T47D (cell line): ENCODE results near the gene CACNA1D.
A peak's percentile ranks its signal among the peaks of the same experiment; 100 is the strongest.

Experiments used
- DNase-seq, 2 experiments: peaks; one replicate each; pipeline versions ENCODE4 v3.0.0 to v3.0.0-alpha.2; 2011 to 2012; ENCODE audit warnings: low read depth in 1 of 2, low spot score in 1 of 2
- JUND ChIP-seq: IDR thresholded peaks from 2 replicates; pipeline ENCODE4 v1.6.1; 2012; ENCODE audit warnings: low read depth
- in situ Hi-C: cut with HindIII; loops from 2 replicates; pipeline ENCODE4 v1.10.0; 2016; ENCODE audit warnings: low sequenced_read_pairs, low pct_unique_long_range_greater_than_20kb

The CACNA1D gene

DNA sequence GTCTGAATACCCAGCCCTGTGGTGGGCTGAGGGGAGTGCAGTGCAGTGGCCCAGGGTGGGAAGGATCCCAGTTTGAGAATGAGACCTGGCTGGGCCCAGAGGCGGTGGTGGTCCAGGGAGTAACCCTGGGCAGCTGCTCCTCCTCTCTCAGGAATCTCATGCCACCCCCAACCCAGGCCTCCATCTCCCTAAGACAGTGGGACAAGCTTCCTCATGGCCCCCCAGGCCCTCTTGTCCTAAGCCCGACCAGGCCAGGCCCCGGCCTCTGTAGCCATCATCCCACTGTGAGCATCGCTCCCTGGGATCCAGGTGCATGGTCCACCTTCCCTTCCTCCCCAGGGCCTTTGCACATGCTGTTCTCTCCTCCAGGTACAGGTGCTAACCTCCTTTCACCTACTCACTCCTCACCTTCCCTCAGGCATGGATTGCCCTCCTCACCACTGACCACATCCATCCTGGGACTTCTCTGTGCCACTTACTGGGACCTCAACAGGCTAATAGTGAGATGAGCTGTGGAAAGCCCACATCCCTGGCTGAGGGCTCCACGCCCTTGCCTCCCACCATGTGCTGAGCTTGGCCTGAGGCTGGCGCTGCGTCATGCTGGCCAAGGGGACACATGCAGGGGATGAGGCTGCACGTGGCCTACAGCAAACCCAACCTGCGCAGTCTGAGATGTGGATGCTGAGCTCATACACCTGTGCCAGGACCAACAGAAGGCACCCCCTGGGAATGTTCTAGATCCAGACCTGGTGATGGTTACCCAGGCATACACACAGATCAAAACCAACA, 341.9 kb downstream of the CACNA1D start:
- in situ Hi-C loops: no loop called here
- no peak for DNase-seq
- TF ChIP-seq JUND: no peak

DNA sequence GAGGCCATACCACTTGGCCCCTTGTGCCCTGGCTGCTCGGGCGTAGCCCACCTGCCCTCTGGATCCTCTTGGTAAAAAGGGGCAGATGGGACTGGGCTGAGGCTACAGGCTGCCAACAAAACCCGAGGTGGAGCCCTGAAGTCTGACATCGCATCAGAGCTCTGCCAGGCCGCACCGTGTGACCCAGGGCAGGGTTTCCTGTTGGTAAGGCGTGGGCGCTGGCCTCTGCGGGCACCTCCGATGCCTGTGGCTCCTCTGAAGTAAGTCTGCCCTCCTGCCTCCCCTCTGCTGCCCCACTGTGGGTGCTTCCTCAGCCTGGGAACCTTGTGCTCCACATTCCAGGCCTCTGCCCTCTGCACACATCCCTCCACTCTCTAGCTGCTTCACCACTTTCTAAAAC, 342.9 kb downstream of the CACNA1D start:
- in situ Hi-C loops: no loop called here
- no peak for DNase-seq
- TF ChIP-seq JUND: no peak

DNA sequence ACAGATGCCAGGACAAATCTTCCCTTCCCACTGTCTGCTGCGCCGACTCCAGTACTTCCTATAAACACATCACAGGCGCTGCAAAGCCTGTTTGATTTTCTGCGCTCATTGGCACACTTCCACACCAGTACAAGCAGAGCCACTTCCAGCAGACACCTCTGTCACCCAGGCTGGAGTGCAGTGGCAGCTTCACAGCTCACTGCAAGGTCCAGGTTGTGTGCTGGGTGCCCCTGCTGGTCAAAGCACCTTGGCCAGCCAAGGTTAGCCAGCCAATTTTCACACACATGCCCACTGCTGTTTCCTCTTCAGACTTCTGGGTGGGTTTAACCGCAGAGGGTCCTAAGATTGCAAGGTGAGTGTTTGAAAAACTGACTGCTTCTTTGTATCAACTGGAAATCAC, 346.9 kb downstream of the CACNA1D start:
- TF ChIP-seq JUND: no peak
- DNase-seq: peak; percentile 17 to 73
- in situ Hi-C loops: no loop called here

DNA sequence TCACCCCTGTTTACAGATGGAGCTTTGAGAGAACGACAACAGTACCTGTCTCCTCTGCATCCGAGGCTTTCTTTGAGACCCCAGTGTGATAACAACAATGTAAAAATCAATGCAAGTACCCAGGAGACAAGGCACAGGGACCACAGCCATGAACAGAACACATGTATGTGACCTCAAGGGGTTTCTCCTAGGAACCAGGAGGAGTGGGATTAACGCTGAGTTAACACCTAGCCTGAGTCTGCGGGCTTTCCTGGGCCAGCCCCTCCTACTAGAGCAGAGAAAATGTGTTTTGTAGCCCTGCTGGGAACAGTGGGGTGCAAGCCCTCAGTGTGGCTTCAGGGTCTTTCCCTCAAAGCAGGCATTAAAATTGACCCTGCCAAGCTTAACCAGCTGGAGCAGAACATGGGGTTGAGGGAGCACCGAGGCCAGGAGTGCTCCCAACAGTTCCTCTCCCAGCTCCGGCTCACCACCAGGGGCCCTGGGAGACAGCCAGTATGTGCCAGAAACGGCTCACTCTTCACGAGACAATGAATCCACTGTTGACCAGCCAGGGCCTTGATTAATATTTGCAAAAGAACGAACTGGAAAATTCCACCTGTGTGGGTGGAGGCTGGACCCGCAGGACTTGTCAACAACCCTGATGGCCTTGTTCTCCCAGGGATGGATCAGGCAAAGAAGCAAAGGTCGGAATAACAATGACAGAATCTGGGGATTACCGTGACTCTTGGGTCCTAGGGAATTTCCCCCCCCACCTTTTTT, 348.2 kb downstream of the CACNA1D start:
- in situ Hi-C loops: no loop called here

DNA sequence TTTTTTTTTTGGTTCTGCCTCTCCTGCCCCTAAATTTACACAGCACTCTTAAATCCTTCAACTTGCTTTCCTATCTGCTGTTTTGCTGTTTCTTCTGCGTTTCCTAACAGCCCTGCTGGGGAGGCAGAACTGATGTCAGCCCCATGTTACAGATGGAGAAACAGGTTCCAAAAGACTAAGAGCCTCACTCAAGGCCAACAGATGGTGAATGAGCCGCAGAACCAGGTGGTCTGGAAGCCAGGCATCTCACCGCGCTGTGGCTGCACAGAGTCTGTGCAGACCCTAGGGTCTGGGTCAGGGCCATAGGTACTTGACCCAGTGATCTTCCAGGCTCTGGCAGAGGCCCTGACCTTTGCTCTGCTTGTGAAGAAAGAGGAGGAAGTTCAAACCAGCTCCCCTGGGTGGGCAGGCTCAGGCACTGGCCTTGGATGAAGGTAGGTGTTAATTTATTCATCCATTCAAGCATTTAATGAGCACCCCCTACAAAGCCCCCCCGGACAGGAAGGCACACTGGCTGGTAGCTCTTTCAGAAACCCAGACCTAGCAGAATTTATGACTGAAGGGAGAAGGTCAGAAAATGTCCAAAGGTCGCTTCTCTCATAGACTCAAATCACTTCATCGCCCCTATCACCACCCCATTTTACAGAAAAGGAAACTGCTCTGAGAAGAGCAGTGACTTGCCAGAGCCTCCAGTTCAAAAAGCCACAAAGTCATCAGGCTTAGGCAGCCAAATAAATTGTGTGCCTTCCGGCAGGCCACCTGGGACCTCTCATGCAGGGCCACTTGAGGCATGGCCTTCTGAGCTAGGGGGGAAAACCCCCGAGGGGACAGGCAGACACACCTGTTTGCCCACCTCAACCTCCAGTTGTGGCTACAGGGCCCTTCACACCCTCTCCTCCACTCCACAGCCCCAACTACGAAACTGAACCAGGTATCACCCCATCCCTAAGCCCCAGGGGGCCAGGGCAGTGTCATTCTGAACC, 349.1 kb downstream of the CACNA1D start:
- in situ Hi-C loops: no loop called here
- TF ChIP-seq JUND: no peak
- no peak for DNase-seq

More for the DNA sequence above, 348.2 kb downstream of the CACNA1D start:
- DNase-seq: peak; percentile 19 to 86
- TF ChIP-seq JUND: no peak

DNA sequence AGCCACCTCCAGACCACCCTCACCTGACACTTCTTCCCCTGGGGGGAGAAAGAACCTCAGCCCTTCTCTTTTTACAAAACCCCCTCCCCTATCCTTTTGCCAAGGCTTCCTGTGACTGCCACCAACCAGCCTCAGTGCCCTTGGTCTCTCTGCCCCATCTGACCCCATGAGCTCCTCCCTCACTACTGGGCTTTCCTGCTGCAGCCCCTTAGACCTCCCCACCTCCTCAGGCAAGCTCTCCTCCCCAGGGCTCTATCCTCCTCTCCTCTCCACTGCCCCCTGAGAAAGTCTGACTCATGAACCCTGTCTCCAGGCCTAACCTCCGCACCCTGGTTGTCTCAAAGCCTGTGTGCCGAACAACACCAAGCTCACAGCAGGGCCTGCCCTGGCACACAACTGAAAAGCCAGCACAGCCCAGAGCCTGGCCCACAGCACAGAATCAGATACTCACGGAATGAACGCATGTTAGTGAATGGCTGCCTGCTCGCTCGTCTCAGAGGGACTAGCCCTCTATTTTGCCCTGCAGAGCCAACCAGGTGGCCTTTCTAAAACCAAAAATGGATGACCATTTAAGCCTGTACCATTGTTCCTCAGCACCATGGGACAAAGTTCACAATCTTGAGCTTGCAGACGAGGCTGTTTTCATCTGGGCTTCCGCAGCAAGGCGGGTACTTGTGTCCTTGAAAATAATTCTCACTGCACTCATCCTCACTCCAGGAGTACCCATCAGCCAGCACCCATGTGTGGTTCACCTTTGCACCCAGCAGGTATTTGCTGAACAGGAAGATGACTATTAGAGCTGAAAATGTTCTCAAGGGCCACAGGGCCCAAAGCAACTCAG, 350.1 kb downstream of the CACNA1D start:
- in situ Hi-C loops: no loop called here
- no peak for TF ChIP-seq JUND
- DNase-seq: no peak

DNA sequence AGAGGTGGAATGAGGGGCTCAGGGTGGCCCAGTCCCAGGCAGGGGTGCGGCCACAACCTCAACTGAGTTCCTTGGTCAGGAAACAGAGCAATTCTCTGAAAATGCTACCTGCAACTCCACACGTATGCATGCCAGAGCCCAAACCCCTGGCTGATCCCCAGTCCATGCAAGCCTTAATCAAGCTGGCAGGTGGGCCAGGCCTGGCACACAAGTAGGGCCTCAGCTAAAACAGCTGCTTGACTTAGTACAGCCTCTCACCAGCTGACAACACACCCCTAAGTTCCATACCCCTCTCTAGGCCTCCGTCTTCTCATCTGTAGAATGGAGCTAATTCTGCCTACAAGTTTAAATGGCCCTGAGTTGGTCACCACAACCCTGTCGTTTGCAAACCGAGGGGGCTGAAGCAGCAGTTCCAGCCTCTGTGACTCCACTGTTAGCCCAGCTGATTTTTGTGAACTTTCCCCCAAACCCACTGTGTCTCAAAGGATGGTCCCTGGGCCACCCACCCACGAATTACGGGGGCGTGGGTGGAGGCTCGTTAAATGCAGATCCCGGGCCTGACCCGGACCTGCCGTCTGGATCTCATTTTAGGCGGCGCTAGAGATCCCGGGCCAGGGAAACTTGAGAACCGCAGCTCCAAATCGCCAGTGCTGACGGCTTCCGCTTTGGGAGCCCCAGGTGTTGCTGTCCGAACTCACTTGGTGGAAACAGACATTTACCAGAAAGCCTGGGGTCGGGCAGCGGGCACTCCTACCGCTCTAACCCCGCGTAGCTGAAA, 350.9 kb downstream of the CACNA1D start:
- in situ Hi-C loops: no loop called here
- TF ChIP-seq JUND: no peak
- peak; percentile 61 to 81 for DNase-seq

DNA sequence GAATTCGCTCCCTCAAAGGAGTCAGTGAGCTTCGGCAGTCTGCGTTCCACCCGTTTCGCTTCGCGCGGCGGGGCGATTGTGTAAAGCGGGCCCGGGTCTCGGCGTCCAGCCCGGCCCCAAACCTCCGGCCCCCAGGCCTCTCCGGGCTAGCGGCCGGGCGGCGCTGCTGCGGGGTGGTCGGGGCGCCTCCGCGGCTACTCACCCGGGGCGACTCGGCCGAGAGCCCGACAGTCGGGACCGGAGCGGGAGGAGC, 351.4 kb downstream of the CACNA1D start:
- no peak for DNase-seq
- in situ Hi-C loops: no loop called here
- TF ChIP-seq JUND: no peak

DNA sequence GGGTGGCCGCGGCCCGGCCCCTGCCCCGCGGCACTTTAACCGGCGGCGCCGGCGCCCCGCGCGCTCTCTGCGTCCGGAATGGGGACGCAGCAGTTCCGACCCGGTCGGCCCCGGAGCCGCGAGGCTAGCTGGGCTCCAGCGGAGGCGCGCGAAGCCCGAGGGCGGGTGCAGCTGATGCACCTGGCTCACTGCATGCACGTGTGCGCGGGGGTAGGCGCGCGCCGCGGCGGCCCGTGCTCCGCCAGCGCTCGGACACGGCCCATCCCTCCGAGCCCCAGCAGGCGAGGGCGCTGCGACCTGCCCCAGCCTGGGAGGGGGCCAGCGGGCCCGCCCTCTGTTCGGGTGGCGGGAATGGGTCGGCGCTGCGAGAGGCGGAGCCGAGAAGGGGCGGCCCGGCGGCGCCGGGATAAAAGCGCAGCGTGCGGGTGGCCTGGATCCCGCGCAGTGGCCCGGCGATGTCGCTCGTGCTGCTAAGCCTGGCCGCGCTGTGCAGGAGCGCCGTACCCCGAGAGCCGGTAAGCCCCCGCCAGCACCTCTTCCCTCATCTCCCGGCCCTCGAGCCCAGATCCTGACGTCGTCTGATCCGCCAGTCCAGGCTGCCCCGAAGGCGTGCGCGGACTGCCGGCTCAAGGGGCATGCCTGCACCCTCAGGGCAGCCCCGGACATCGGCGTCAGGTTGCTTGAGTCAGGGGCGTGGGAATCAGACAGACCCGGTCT, 351.9 kb downstream of the CACNA1D start, which contains the start of the genes CHDH and IL17RB:
Gene CHDH (minus strand): TSS at position 286 of the 717 bp plus-strand sequence. CDS start 22,411 bp downstream, outside the sequence.
Gene IL17RB (plus strand): TSS at position 435 of the 717 bp plus-strand sequence. CDS start 21 bp downstream, at position 456.
- DNase-seq: peak; percentile 62 to 92
- in situ Hi-C loops: no loop called here
- TF ChIP-seq JUND: no peak

DNA sequence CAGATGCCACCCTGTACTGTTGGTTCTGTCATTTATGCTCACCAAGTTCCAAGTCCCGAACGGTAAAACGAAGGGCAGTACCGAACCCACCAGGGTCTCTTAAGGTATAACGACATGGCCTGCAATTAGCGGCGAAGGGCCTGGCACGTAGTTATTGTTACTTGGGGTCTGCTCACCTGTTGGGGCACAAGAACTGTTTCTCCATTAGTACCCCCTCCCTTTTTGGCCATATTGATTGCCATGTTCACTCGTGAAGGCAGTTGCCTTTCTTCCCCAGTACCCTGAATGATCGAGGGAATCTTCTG, 352.4 kb downstream of the CACNA1D start:
- DNase-seq: no peak
- in situ Hi-C loops: no loop called here
- TF ChIP-seq JUND: no peak

DNA sequence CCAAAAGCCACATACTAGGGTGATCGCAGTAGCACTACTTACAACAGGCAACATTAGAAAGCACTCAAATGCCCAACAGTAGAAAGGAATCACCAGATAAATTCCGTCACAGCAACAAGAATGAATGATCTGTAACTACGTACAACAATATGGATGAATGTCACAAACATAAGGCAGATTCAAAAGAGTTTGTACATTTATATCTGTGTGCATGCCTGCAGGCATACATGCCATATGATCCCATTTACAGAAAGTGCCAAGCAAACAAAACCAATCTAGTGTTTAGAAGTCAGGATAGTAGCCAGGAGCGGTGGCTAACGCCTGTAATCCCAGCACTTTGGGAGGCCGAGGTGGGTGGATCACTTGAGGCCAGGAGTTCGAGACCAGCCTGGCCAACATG, 355.5 kb downstream of the CACNA1D start:
- no peak for TF ChIP-seq JUND
- in situ Hi-C loops: no loop called here
- no peak for DNase-seq
